PFSK-1 (cell line): ENCODE data around the gene PCNX3.

Experiments used
- FOXP2 ChIP-seq: optimal IDR thresholded peaks from 2 replicates; pipeline ENCODE3; 2011; ENCODE audit warnings: borderline replicate concordance, control low read depth, inconsistent platforms; ENCODE audit not compliant: insufficient read depth; ENCODE audit errors: extremely low read length, extremely low read depth
- POLR2AphosphoS5 ChIP-seq: IDR thresholded peaks from 2 replicates; pipeline ENCODE4 v1.6.1; 2012; ENCODE audit warnings: low read depth, mild to moderate bottlenecking, control low read depth, low read length, moderate library complexity
- SIN3A ChIP-seq: IDR thresholded peaks from 2 replicates; pipeline ENCODE4 v1.6.1; 2012; ENCODE audit warnings: mild to moderate bottlenecking, low read length, moderate library complexity, borderline replicate concordance; ENCODE audit not compliant: insufficient read depth
- TAF1 ChIP-seq: IDR thresholded peaks from 2 replicates; pipeline ENCODE4 v1.6.1; 2012; ENCODE audit warnings: low read length, control low read depth, borderline replicate concordance; ENCODE audit not compliant: insufficient read depth
- TF ChIP-seq, protein P1 (sequence below), 2 experiments: IDR thresholded peaks; 2 replicates each; pipeline versions ENCODE4 v1.6.1 to v1.8.0; 2011 to 2012; ENCODE audit warnings: low read depth in 2 of 2, low read length in 2 of 2, control low read depth in 1 of 2, inconsistent platforms in 1 of 2, mild to moderate bottlenecking in 1 of 2, moderate library complexity in 1 of 2; ENCODE audit not compliant: insufficient read depth in 1 of 2

DNA sequence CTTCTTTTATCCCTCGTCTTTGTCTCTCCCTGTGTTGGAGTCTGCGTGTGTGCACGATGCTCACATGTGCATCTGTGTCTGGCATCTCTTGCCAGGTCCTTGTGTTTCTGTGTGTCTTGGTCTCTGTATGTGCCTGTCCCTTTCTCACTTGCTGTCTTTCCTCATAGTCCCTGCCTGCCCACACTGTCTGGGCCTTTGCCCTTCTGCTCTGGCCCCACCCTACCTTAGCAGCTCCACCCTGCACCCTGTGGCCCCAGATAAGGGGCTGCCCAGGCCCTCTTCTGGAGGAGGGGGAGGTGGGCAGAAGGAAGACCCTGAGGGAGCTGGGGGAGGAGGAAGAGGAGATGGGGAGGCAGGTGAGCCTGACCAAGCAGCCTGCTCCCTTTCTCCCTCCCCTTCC lies 36.9 kb upstream of the PCNX3 start:
- TF ChIP-seq, protein P1, sequence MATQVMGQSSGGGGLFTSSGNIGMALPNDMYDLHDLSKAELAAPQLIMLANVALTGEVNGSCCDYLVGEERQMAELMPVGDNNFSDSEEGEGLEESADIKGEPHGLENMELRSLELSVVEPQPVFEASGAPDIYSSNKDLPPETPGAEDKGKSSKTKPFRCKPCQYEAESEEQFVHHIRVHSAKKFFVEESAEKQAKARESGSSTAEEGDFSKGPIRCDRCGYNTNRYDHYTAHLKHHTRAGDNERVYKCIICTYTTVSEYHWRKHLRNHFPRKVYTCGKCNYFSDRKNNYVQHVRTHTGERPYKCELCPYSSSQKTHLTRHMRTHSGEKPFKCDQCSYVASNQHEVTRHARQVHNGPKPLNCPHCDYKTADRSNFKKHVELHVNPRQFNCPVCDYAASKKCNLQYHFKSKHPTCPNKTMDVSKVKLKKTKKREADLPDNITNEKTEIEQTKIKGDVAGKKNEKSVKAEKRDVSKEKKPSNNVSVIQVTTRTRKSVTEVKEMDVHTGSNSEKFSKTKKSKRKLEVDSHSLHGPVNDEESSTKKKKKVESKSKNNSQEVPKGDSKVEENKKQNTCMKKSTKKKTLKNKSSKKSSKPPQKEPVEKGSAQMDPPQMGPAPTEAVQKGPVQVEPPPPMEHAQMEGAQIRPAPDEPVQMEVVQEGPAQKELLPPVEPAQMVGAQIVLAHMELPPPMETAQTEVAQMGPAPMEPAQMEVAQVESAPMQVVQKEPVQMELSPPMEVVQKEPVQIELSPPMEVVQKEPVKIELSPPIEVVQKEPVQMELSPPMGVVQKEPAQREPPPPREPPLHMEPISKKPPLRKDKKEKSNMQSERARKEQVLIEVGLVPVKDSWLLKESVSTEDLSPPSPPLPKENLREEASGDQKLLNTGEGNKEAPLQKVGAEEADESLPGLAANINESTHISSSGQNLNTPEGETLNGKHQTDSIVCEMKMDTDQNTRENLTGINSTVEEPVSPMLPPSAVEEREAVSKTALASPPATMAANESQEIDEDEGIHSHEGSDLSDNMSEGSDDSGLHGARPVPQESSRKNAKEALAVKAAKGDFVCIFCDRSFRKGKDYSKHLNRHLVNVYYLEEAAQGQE (IDR thresholded peaks at IDR 0.05; ENCODE audit: insufficient read depth in 1 of 2, low read depth in 2 of 2, low read length in 2 of 2), result no peak
- TF ChIP-seq POLR2AphosphoS5 (no peak), SIN3A (no peak), TAF1 (no peak), FOXP2 (no peak)
